ENCODE data around the gene ZNF512. TPM values are rescaled to one million over a fixed set of nuclear protein-coding genes. Genes with fewer than 3 reads are reported as not detected.

The ZNF512 gene
- total and polyA plus RNA-seq, 9 of the 15 experiments (the other 6 are each of a cell fraction or from before 2014, with no cell fraction given): 24.7 to 101 (median 65.9) TPM

DNA sequence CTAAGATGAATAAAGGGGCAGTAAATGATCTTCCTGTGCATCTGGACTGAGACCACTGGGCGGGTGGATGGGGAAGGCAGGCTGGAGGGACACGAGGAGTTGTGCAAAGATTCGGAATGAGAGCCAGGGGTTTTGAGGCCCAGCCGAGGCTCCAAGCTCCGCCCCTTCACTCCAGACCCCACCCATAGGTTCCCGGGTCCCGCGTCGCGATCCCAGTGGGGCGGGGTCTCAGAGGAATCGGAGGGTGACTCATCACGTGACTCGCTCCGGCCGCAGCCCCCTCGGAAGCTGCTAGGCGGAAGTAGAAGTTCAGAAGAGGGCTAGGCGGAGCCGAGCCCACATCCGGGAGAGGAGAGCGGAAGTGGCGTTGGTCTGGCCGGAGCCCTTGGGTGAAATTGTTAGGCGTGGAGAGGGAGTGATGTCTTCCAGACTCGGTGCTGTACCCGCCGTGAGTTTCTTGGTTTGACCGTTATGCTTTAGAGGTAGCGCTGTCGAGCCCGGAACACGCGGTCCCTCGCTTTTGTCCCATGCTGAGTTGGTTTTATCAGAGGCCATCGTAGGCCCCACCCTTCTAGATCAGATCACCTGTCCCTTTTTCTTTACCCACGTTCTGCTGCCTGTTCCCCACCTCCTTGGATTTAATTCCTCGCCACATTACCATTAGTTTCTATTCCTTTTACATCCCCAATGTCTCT lies at the start of gene ZNF512 (continued):
- TF ChIP-seq CBFB (CRISPR knock-in tag; IDR thresholded peaks at IDR 0.05) (no peak), NCOA6 (IDR thresholded peaks at IDR 0.05) (no peak), ETV1 (tag; conservative IDR thresholded peaks at IDR 0.05; ENCODE audit: low read depth) (peak; percentile 89), ZNF324 (CRISPR knock-in tag; IDR thresholded peaks at IDR 0.05) (no peak), YY1 (IDR thresholded peaks at IDR 0.05; ENCODE audit: borderline replicate concordance in 1 of 3, control insufficient read depth in 1 of 3, extremely low read depth in 1 of 3, insufficient read depth in 3 of 3, insufficient read length in 1 of 3, insufficient replicate concordance in 2 of 3, low read depth in 1 of 3, low read length in 2 of 3) (peak in 2 of 3 experiments; percentile 33 to 44), RFX5 (IDR thresholded peaks at IDR 0.05; ENCODE audit: low read depth, low read length) (no peak), MTA3 (IDR thresholded peaks at IDR 0.05; ENCODE audit: borderline replicate concordance) (0 out of 2 replicates have a peak, but pooled peaks have one; percentile 53), FOS (IDR thresholded peaks at IDR 0.05; ENCODE audit: extremely low read depth, insufficient read length) (no peak), FUS (optimal IDR thresholded peaks at IDR 0.05; ENCODE audit: low read depth, low read length) (no peak), MCM5 (IDR thresholded peaks at IDR 0.05; ENCODE audit: low read depth) (no peak), LARP7 (IDR thresholded peaks at IDR 0.05) (no peak), RBM39 (optimal IDR thresholded peaks at IDR 0.05; ENCODE audit: low read depth, low read length) (no peak), HMGN3 (IDR thresholded peaks at IDR 0.05; ENCODE audit: borderline replicate concordance, extremely low read depth, insufficient read length, low read depth, low read length) (peak; percentile 86), POLR2B (IDR thresholded peaks at IDR 0.05; ENCODE audit: low read depth, partially characterized antibody) (peak; percentile 78), FOXA1 (IDR thresholded peaks at IDR 0.05; ENCODE audit: borderline replicate concordance) (no peak), HNRNPLL (IDR thresholded peaks at IDR 0.05; ENCODE audit: low read depth, low read length, poor library complexity, severe bottlenecking) (no peak), SAFB2 (IDR thresholded peaks at IDR 0.05; ENCODE audit: borderline replicate concordance, low read depth, low read length, severe bottlenecking) (no peak), ASH1L (IDR thresholded peaks at IDR 0.05; ENCODE audit: borderline replicate concordance, low read depth, partially characterized antibody) (peak; percentile 14), ZKSCAN8 (CRISPR knock-in tag; IDR thresholded peaks at IDR 0.05) (no peak), NFE2 (IDR thresholded peaks at IDR 0.05; ENCODE audit: low read depth) (no peak)
- TF ChIP-seq, protein P1, sequence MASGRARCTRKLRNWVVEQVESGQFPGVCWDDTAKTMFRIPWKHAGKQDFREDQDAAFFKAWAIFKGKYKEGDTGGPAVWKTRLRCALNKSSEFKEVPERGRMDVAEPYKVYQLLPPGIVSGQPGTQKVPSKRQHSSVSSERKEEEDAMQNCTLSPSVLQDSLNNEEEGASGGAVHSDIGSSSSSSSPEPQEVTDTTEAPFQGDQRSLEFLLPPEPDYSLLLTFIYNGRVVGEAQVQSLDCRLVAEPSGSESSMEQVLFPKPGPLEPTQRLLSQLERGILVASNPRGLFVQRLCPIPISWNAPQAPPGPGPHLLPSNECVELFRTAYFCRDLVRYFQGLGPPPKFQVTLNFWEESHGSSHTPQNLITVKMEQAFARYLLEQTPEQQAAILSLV (tag; IDR thresholded peaks at IDR 0.05): no peak
- TF ChIP-seq, protein P2, sequence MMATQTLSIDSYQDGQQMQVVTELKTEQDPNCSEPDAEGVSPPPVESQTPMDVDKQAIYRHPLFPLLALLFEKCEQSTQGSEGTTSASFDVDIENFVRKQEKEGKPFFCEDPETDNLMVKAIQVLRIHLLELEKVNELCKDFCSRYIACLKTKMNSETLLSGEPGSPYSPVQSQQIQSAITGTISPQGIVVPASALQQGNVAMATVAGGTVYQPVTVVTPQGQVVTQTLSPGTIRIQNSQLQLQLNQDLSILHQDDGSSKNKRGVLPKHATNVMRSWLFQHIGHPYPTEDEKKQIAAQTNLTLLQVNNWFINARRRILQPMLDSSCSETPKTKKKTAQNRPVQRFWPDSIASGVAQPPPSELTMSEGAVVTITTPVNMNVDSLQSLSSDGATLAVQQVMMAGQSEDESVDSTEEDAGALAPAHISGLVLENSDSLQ (IDR thresholded peaks at IDR 0.05): no peak
- TF ChIP-seq, protein P3, sequence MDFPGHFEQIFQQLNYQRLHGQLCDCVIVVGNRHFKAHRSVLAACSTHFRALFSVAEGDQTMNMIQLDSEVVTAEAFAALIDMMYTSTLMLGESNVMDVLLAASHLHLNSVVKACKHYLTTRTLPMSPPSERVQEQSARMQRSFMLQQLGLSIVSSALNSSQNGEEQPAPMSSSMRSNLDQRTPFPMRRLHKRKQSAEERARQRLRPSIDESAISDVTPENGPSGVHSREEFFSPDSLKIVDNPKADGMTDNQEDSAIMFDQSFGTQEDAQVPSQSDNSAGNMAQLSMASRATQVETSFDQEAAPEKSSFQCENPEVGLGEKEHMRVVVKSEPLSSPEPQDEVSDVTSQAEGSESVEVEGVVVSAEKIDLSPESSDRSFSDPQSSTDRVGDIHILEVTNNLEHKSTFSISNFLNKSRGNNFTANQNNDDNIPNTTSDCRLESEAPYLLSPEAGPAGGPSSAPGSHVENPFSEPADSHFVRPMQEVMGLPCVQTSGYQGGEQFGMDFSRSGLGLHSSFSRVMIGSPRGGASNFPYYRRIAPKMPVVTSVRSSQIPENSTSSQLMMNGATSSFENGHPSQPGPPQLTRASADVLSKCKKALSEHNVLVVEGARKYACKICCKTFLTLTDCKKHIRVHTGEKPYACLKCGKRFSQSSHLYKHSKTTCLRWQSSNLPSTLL (IDR thresholded peaks at IDR 0.05): no peak
- TF ChIP-seq, protein P4, sequence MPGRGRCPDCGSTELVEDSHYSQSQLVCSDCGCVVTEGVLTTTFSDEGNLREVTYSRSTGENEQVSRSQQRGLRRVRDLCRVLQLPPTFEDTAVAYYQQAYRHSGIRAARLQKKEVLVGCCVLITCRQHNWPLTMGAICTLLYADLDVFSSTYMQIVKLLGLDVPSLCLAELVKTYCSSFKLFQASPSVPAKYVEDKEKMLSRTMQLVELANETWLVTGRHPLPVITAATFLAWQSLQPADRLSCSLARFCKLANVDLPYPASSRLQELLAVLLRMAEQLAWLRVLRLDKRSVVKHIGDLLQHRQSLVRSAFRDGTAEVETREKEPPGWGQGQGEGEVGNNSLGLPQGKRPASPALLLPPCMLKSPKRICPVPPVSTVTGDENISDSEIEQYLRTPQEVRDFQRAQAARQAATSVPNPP (IDR thresholded peaks at IDR 0.05; ENCODE audit: borderline replicate concordance, insufficient read depth, insufficient read length): no peak

Measured in K562 (cell line).